GM15510 (cell line): ENCODE data around the gene CCDC88C.

Experiments used
- POLR2A ChIP-seq: IDR thresholded peaks from 3 replicates; pipeline ENCODE4 v1.6.1; 2011; ENCODE audit warnings: borderline replicate concordance; ENCODE audit not compliant: insufficient read length; ENCODE audit errors: extremely low read depth

The CCDC88C gene

DNA sequence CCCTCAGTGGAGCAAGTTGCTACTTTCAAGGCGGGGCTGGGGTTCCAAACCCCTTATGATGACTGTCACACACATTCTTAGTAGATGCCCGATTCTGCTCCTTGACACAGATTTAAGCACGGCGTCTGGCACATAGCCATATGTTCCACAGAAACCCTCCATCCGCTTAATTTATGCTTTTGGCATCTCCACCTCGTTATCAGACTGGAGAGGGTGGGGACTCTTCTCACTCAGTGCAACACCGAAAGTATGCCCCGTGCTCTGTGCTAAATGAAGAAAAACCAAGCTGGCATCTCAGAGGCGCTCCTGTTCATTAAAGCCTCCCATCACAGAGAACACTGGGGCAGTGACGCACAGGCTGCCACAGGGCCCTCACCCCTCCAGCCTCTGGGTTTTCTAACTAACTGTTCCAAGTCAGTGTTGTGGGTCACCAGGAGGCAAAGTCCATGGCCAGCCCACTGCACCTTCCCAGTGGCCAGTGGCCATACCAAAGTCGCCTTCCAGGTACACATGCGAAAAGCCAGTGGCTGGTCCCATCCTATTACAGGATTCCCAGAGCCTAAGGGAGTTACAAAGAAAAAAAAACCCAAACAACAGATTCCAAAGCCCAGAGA, 27.3 kb downstream of the CCDC88C start:
- no peak for TF ChIP-seq POLR2A

DNA sequence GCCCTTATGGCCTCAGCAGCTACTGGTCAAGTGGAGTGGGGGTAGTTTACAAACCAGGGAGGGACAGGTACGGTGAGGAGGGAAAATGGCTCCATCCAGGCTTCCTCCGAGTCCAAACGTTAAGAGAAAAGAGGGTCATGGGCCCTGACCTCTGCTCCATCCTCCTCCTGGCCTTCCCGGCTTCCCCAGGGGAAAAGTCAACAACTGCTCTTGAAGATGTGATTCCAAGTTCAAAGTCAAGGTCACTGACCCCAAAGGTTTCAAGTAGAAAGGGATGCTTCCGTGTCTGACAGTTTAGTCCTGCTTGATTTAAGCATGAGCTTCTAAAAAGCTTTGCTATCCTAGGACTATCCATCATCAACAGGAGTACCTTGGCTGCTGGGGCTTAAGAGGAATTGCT, 28.5 kb downstream of the CCDC88C start:
- TF ChIP-seq POLR2A: no peak

DNA sequence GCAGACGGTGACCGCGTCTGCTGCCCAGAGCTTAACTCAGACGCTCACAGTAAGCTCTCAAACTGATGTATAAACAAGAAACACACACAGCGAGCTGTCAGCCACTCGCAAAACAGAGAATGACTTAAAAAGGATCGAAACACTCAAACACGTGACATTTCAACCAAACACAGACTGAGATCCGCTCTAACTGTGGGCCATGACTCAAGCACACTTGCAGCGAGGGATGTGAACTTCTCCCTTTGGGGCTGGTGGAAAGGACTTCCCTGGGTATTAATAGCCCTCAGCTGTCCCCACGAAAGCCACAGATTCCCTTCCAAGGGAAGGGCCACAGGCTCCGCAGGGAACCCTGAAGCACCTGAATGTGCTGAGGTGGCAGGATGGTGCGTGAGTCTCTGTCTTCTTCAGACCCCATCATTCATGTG, 29.1 kb downstream of the CCDC88C start:
- TF ChIP-seq POLR2A: no peak

DNA sequence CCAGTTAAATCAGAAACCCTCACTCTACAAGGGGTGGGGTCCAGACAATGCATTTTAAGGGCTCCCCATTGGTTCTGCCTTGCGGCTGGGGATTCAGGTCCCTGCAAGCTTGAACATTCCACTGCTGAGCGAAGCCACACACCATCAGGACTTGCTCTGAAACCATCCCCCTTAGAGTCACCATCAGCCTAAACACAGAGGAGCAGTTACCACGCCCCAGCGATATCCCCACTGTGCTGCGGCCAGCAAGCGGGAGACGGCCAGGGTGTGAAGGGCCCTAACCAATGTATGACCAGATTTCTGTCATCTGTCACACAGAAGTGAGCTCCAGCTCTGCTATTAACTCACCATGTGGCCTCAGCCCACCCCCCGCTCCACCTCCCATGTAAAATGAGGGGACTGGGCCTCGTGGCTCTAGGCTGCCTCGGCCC, 29.7 kb downstream of the CCDC88C start:
- TF ChIP-seq POLR2A: no peak

DNA sequence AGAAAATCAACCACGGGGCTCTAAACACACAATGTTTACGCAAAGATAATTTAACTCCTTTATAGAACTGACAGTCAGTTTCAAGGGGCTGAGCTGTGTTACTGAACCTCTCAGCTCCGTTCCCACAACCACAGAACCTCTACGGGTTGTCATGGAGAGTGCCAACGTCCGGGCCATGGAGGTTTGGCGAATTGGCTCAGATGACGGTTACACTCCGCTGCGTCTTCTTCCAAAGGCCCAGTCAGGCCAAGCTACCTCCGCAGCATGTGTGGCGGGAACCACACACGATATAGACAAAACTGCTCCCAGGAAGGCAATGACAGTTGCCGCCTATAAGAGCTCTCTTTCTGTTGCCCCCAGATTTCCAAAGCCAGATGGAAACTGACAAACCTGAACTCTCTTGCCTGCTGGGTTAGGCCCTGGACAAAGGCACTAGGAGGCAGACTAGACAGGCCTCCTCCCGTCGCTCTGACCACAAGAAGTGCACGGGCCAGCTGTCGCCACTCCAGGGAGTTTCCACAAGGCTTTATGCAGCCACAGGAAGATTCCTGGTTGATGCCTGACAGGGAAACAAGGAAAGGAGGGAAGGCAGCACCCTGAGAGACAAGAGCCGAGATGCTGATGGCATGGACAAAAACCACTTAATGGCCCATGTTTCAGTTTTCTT, 30.3 kb downstream of the CCDC88C start:
- no peak for TF ChIP-seq POLR2A

DNA sequence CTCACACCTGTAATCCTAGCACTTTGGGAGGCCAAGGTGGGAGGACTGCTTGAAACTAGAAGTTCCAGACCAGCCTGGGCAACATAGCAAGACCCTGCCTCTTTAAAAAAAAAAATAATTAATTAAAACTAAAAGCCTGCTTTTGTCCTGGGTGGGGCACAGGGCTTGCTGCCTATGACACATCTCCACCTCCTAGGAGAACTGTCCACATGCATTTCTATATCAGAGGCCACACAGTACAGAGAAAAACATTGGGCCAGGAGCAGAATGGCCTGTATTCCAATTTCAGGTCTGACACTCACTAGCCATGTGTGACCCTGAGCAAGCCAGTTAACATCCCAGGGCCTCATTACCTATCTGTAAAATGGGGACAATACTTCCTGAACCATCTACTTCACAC, 31.9 kb downstream of the CCDC88C start:
- no peak for TF ChIP-seq POLR2A

DNA sequence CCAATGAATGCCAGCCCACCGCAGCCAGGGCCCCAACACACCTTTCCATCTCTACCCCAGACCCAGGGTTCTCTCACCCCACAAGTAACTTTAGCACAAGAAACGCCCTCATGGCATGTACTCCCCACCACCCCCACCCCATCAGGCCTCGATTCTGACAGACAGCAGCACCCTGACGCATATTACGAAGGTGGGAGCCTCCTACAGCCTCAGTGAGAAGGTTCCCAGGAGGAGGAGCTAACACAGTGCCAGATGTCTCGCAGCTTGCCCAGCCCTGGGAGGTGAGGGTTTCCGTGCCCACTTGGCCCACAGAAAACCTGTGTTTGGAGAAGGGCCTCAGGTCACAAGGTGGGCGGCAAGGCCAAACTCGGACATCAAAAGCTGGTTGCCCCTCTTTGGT, 32.4 kb downstream of the CCDC88C start:
- TF ChIP-seq POLR2A: no peak

DNA sequence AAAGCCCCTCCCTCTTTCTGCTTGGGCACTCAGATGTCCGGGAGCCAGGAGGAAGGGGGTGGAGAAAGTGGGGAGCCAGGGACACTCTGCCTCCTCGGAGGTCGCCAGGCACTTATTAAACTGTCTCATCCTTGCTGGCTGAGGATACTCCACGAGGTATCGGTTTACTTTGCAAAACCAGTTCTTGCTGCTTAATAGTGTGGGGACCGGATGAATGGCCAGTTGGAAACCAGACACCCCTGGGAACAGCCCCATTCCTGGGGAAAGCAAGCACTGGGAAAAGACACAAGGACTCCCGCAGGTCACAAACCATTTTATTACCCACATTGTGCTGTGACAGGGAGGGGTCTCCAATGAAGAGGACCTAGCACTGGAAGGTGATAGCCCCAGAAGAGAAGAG, 34.2 kb downstream of the CCDC88C start:
- no peak for TF ChIP-seq POLR2A

DNA sequence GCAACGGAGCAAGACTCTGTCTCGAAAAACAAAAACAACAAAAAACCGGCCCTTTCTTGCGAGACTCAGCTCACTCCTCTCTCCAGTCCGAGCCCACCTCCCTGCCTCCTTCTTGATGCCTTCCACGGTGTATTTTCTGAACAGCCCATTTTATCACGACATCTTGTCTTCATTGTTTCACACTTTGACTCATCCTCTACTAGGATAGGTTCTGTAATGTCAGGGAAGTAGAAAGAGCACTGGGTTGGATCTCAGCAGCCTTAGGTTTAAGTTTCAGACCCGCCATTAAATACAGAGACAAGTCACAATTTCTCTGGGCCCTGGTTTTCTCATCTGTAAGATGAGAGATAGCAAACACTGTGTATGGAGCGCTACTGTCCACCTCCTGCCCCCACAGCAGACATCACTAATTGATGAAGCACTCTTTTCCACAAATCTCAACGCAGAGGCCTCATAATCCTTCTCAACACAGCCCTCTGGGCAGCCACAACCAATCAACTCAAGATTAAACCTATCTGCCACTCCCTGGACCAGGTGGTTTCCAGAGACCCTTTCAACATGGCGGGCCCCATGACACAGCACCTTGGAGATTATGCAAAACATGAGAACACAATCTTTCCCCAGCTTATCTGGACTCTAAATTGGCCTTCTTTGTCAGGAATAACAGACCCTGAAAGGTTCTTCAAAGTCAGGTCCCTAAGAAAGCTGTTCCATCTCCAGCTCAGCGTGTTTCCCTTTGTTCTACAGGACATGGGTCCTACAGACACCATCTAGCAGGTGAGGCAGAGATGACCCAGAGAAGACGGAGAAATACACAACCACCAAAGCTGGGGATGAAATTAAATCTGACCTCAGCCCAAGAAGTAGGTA, 35.6 kb downstream of the CCDC88C start:
- TF ChIP-seq POLR2A: no peak

DNA sequence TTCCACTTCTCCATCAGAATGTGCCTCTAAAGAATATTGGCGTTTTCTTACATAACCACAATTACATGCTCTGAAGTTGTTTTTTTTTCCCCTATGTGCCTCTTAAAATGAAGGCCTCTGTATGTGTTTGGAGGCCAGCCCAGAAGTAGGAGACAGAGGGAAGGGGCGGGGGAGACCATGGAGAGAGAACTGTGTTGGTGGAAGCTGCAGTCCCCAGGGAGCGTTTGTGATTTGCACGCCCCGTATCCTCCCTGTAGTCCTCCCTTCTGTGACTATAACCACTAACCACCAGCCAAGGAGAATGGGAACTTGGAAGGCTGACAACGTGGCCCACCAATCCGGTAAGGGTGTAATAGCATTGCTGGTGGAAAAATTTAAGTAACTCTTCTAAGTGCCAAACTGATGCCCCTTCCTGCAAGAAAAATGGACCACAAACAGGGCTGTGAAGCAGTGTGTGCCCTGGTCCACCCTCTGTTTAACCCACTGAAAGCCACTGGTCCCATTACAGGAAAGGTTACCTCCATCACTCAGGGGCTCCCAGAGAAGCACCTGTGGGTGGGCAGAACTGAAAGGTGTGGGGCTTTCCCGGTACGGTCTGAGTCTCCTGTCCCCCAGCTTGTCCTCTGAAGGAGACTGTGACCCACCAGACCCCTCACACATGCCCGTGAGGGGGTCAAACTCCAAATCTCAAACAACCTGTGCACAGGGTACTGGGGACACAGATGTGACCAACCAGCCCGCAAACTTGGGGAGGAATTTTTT, 36.8 kb downstream of the CCDC88C start:
- TF ChIP-seq POLR2A: no peak

DNA sequence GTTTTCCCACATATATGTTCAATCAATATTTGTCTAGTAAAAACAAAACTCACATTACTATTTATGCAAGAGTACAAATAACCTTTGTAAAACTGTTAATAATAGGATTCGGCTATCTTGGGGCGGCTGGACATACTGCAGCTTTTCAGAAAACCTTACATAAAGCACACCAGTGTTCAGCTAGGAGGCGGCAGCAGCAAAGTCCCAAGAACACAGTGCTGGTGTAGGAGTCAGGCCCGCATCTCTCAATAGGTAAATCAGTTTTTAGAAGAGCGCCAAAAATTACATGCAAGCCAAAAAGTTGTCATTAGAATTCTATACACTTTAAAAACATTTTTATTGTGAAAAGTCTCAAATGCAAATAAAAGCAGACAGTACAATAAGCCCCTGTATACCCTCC, 37.5 kb downstream of the CCDC88C start:
- no peak for TF ChIP-seq POLR2A

DNA sequence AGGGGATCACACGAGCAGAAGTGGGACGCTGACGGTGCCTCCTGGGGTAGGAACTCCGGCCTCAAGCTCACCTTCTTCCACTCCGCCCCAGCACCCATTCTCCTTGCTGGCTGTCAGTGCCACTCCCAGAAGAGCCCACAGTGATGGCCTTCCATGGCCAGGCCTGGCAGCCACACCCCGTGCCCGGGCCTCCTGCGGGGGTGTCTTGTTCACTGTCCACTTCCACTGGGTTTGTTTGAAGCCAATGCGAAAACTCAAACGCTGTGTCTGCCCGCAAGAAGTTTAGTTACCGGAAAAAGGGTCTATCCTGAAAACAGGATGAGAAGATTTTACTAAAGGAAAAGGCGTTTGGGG, 38.1 kb downstream of the CCDC88C start:
- TF ChIP-seq POLR2A: no peak

DNA sequence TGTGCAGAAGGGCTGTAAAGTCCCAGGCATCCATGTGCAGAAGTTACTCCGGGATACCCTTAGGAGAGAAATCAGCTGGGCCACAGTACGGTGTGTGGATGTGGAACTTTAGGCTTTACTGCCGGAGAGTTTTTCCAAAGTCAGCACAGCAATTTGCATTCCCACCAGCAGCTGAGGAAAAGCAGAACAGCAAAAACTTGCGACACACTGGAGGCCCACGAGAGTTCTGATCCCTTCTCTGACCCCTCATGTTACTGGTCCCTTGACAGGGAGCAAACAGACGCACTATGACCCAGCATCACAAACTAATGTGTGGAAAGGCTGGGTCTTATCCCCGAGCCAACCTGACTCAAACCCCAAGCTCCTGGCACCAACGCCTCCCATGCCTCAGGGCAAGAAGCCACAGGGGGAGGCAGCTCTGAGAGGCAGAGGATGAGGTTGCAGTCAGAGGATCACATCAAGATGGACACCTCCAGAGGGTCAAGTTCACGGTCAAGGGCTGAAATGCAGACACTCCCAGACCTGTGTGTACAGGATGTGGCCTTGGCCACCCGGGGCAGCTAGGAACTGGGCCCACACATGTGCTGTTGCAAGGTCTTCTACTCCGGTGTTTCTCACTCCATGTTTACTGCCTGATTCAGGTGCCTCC, 38.6 kb downstream of the CCDC88C start:
- no peak for TF ChIP-seq POLR2A
